ENCODE measurements around the gene RHBDD1. TPM values are rescaled to one million over a fixed set of nuclear protein-coding genes. Genes with fewer than 3 reads are reported as not detected.

Gene RHBDD1
- total RNA-seq, 1 donor from 2014 or later = 31.3 TPM

DNA sequence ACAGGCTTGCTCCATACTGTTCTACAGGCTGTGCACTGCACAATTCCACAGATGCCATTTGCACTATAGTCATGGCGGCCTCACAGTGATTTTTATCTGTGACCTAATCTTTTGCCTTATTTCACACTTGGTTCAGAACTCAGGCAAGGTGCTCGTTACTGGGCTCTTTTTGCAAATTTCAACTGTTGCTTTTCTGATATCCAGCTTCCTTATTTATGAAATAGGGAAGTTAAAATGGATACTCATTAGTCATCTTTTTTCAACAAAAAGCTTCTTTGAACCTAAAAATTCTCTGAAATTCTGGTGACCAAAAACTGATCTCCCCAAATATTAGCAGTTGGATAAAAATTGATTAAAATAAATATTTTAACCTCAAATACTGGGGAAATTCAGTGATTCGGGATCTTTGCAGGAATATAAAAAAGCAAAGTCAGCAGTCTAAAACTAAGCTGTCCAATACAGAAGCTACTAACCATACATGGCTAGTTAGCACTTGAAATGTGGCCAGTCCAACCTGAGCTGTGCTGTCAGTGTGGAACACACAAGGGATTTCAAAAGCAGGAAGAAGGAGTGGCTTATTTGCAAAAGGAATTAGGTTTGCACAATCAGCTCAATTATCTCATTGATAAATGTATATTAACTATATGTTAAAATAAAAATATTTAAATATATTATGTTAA lies 193.7 kb downstream of the RHBDD1 start:
- Histone ChIP-seq H3K4me2 (ENCODE audit: low read length) (no peak overlapping the region), H3K9me3 (ENCODE audit: insufficient read depth, low read depth, low read length) (no peaks in the 10 kb centered on the region), H3K27ac (ENCODE audit: low read depth, low read length) (no peak overlapping the region), H3K4me1 (ENCODE audit: insufficient read depth, low read length) (no peaks in the 10 kb centered on the region), H3K9ac (ENCODE audit: low read length) (no peak overlapping the region), H3K36me3 (ENCODE audit: insufficient read depth, low read length) (no peaks in the 10 kb centered on the region), H3K79me2 (ENCODE audit: insufficient read depth, low read length) (no peaks in the 10 kb centered on the region), H2AFZ (ENCODE audit: low read depth, low read length) (no peak overlapping the region), H4K20me1 (ENCODE audit: insufficient read depth, low read length) (no peaks in the 10 kb centered on the region), H3K27me3 (ENCODE audit: insufficient read depth, low read length) (no peaks in the 10 kb centered on the region), H3K4me3 (ENCODE audit: insufficient read depth, low read depth, low read length) (no peak overlapping the region)
- no peak for DNase-seq (ENCODE audit: low read depth)
- no peak for FAIRE-seq
- H3K36me3 Mint-ChIP-seq (ENCODE audit: low read depth, unreplicated experiment) = no peaks in the 10 kb centered on the region
- no peak overlapping the region for H3K4me3 Mint-ChIP-seq (ENCODE audit: unreplicated experiment)
- H3K27me3 Mint-ChIP-seq (ENCODE audit: low read depth, unreplicated experiment) = peaks cover 3% of the 10 kb centered on the region
- H3K27ac Mint-ChIP-seq (ENCODE audit: unreplicated experiment) = no peak overlapping the region
- H3K9me3 Mint-ChIP-seq (ENCODE audit: unreplicated experiment) = no peaks in the 10 kb centered on the region
- TF ChIP-seq, protein P1, sequence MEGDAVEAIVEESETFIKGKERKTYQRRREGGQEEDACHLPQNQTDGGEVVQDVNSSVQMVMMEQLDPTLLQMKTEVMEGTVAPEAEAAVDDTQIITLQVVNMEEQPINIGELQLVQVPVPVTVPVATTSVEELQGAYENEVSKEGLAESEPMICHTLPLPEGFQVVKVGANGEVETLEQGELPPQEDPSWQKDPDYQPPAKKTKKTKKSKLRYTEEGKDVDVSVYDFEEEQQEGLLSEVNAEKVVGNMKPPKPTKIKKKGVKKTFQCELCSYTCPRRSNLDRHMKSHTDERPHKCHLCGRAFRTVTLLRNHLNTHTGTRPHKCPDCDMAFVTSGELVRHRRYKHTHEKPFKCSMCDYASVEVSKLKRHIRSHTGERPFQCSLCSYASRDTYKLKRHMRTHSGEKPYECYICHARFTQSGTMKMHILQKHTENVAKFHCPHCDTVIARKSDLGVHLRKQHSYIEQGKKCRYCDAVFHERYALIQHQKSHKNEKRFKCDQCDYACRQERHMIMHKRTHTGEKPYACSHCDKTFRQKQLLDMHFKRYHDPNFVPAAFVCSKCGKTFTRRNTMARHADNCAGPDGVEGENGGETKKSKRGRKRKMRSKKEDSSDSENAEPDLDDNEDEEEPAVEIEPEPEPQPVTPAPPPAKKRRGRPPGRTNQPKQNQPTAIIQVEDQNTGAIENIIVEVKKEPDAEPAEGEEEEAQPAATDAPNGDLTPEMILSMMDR (IDR thresholded peaks at IDR 0.05; ENCODE audit: insufficient read depth, low read depth, low read length) = no peak
- no peak for TF ChIP-seq EZH2 (IDR thresholded peaks at IDR 0.05; ENCODE audit: insufficient read depth, low read length)
- no peaks in the 10 kb centered on the region for H3K4me1 Mint-ChIP-seq (ENCODE audit: low read depth, unreplicated experiment)

DNA sequence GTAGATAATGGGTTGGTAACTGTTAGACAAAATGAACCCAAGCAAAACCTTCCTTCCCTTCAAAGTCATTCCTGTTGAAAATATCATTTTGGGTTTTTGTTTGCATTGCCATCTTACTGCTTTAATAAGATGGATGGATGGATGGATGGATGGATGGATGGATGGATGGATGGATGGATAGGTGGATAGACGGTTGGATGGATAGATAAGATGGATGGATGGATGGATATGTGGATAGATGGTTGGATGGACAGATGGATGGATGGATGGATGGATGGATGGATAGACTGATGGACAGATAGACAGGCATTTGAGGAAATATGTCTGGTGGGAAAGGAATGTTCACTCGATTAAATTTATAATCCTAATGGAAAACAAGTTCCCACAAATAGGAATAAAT lies 194.9 kb downstream of the RHBDD1 start:
- TF ChIP-seq EZH2 (IDR thresholded peaks at IDR 0.05; ENCODE audit: insufficient read depth, low read length) = no peak
- TF ChIP-seq, protein P1 (IDR thresholded peaks at IDR 0.05; ENCODE audit: insufficient read depth, low read depth, low read length) = no peak
- Mint-ChIP-seq H3K4me1 (ENCODE audit: low read depth, unreplicated experiment) (no peaks in the 10 kb centered on the region), H3K4me3 (ENCODE audit: unreplicated experiment) (no peak overlapping the region), H3K9me3 (ENCODE audit: unreplicated experiment) (no peaks in the 10 kb centered on the region), H3K27ac (ENCODE audit: unreplicated experiment) (no peak overlapping the region), H3K36me3 (ENCODE audit: low read depth, unreplicated experiment) (no peaks in the 10 kb centered on the region), H3K27me3 (ENCODE audit: low read depth, unreplicated experiment) (peaks cover 3% of the 10 kb centered on the region)
- Histone ChIP-seq H3K9ac (ENCODE audit: low read length) (no peak overlapping the region), H3K27ac (ENCODE audit: low read depth, low read length) (no peak overlapping the region), H3K36me3 (ENCODE audit: insufficient read depth, low read length) (no peaks in the 10 kb centered on the region), H3K27me3 (ENCODE audit: insufficient read depth, low read length) (no peaks in the 10 kb centered on the region), H3K4me1 (ENCODE audit: insufficient read depth, low read length) (no peaks in the 10 kb centered on the region), H3K9me3 (ENCODE audit: insufficient read depth, low read depth, low read length) (no peaks in the 10 kb centered on the region), H3K79me2 (ENCODE audit: insufficient read depth, low read length) (no peaks in the 10 kb centered on the region), H3K4me3 (ENCODE audit: insufficient read depth, low read depth, low read length) (no peak overlapping the region), H2AFZ (ENCODE audit: low read depth, low read length) (no peak overlapping the region), H3K4me2 (ENCODE audit: low read length) (no peak overlapping the region), H4K20me1 (ENCODE audit: insufficient read depth, low read length) (no peaks in the 10 kb centered on the region)
- no peak for DNase-seq (ENCODE audit: low read depth)
- no peak for FAIRE-seq

- Mint-ChIP-seq H3K27ac (ENCODE audit: unreplicated experiment) (no peak overlapping the region), H3K27me3 (ENCODE audit: low read depth, unreplicated experiment) (peaks cover 3% of the 10 kb centered on the region), H3K4me1 (ENCODE audit: low read depth, unreplicated experiment) (no peaks in the 10 kb centered on the region), H3K4me3 (ENCODE audit: unreplicated experiment) (no peak overlapping the region), H3K9me3 (ENCODE audit: unreplicated experiment) (no peaks in the 10 kb centered on the region), H3K36me3 (ENCODE audit: low read depth, unreplicated experiment) (no peaks in the 10 kb centered on the region)
- Histone ChIP-seq H4K20me1 (ENCODE audit: insufficient read depth, low read length) (no peaks in the 10 kb centered on the region), H3K4me1 (ENCODE audit: insufficient read depth, low read length) (no peaks in the 10 kb centered on the region), H3K4me3 (ENCODE audit: insufficient read depth, low read depth, low read length) (no peak overlapping the region), H3K4me2 (ENCODE audit: low read length) (no peak overlapping the region), H3K9ac (ENCODE audit: low read length) (no peak overlapping the region), H3K9me3 (ENCODE audit: insufficient read depth, low read depth, low read length) (no peaks in the 10 kb centered on the region), H2AFZ (ENCODE audit: low read depth, low read length) (no peak overlapping the region), H3K27me3 (ENCODE audit: insufficient read depth, low read length) (no peaks in the 10 kb centered on the region), H3K36me3 (ENCODE audit: insufficient read depth, low read length) (no peaks in the 10 kb centered on the region), H3K27ac (ENCODE audit: low read depth, low read length) (no peak overlapping the region), H3K79me2 (ENCODE audit: insufficient read depth, low read length) (no peaks in the 10 kb centered on the region)
- FAIRE-seq (no peak), DNase-seq (ENCODE audit: low read depth) (no peak)
- TF ChIP-seq, protein P1 (IDR thresholded peaks at IDR 0.05; ENCODE audit: insufficient read depth, low read depth, low read length) = no peak
- no peak for TF ChIP-seq EZH2 (IDR thresholded peaks at IDR 0.05; ENCODE audit: insufficient read depth, low read length)
Observed at GRCh38 chr2:227031379-227031778, 195.5 kb downstream of the RHBDD1 start.
